OCI-LY7 (cell line): ENCODE data around the gene SYCP2L.
"Not testable (repeated sequence)": the region's sequence is repeated elsewhere in the genome, so short reads cannot be mapped to it uniquely, and the experiment has no call there.

Experiments used
- EZH2phosphoT487 ChIP-seq: fragments of 200-600 bp; sonication (generic); IDR thresholded peaks from 2 replicates; pipeline ENCODE4 v1.6.1; 2018; ENCODE audit warnings: low read depth, borderline replicate concordance, mild to moderate bottlenecking, mixed run types, antibody characterized with exemption, low read length, moderate library complexity, mixed read lengths
- TF ChIP-seq, protein P1 (sequence below): fragments of 200-600 bp; sonication (generic); conservative IDR thresholded peaks from 2 replicates; pipeline ENCODE4 v1.5.1; 2014; ENCODE audit warnings: mild to moderate bottlenecking, antibody characterized with exemption, low read length, moderate library complexity, mixed read lengths

DNA sequence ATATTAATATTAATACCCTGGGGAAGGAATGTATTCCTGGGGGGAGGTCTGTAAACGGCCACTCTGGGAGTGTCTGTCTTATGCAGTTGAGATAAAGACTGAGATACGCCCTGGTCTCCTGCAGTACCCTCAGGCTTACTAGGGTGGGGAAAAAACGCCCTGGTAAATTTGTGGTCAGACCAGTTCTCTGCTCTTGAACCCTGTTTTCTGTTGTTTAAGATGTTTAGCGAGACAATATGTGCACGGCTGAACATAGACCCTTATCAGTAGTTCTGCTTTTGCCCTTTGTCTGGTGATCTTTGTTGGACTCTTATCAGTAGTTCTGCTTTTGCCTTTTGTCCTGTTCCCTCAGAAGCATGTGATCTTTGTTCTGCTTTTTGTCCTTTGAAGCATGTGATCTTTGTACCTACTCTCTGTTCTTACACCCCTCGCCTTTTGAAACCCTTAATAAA is 33.0 kb upstream of the SYCP2L start:
- TF ChIP-seq, protein P1, sequence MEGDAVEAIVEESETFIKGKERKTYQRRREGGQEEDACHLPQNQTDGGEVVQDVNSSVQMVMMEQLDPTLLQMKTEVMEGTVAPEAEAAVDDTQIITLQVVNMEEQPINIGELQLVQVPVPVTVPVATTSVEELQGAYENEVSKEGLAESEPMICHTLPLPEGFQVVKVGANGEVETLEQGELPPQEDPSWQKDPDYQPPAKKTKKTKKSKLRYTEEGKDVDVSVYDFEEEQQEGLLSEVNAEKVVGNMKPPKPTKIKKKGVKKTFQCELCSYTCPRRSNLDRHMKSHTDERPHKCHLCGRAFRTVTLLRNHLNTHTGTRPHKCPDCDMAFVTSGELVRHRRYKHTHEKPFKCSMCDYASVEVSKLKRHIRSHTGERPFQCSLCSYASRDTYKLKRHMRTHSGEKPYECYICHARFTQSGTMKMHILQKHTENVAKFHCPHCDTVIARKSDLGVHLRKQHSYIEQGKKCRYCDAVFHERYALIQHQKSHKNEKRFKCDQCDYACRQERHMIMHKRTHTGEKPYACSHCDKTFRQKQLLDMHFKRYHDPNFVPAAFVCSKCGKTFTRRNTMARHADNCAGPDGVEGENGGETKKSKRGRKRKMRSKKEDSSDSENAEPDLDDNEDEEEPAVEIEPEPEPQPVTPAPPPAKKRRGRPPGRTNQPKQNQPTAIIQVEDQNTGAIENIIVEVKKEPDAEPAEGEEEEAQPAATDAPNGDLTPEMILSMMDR = not testable (repeated sequence)
- TF ChIP-seq EZH2phosphoT487 = not testable (repeated sequence)
